Right atrium auricular region (tissue), 2 donors: ENCODE results near the gene ALDH9A1. TPM values are rescaled to one million over a fixed set of nuclear protein-coding genes. Genes with fewer than 3 reads are reported as not detected.
"Not testable (repeated sequence)": the region's sequence is repeated elsewhere in the genome, so short reads cannot be mapped to it uniquely, and the experiment has no call there.

ENCODE experiments used
- DNase-seq: peaks from one replicate; pipeline ENCODE4 v3.0.0-alpha.2; 2019; ENCODE audit warnings: low spot score
- H3K27ac ChIP-seq, 2 donors: fragments of 200-600 bp; sonication (generic); 1 replicate in 1 of 2; 2 replicates in 1 of 2; pipeline ENCODE4 v1.5.1; 2016 to 2019
- H3K27me3 ChIP-seq, 2 donors: fragments of 200-600 bp; sonication (generic); one replicate each; pipeline versions ENCODE4 v1.5.1 to v1.6.0; 2017 to 2019
- H3K36me3 ChIP-seq: fragments of 200-600 bp; sonication (generic); one replicate; pipeline ENCODE4 v1.5.1; 2016
- H3K4me1 ChIP-seq, 2 donors: fragments of 200-600 bp; sonication (generic); one replicate each; pipeline versions ENCODE4 v1.5.1 to v1.6.0; 2017 to 2019
- H3K4me3 ChIP-seq, 2 donors: fragments of 200-600 bp; sonication (generic); 1 replicate in 1 of 2; 2 replicates in 1 of 2; pipeline ENCODE4 v1.5.1; 2017 to 2019; ENCODE audit warnings: mild to moderate bottlenecking in 1 of 2, moderate library complexity in 1 of 2
- H3K9me3 ChIP-seq, 2 donors: fragments of 200-600 bp; sonication (generic); one replicate each; pipeline ENCODE4 v1.5.1; 2019
- CTCF ChIP-seq, 2 donors: fragments of 200-600 bp; sonication (generic); IDR thresholded peaks; one replicate each; pipeline ENCODE4 v1.5.1; 2019; ENCODE audit warnings: antibody characterized with exemption in 2 of 2
- total RNA-seq, 2 donors: library from RNA; depleted of rRNA; stranded (reverse); fragments of >200 nt; gene quantifications; one replicate each; pipeline ENCODE4 v1.1.0, GENCODE V29; 2016

The ALDH9A1 gene
- total RNA-seq, 2 donors from 2014 or later, result 55.0 to 66.2 TPM

- Histone ChIP-seq H3K27me3 (no peaks in the 10 kb centered on the region), H3K27ac (no peak overlapping the region), H3K4me1 (peaks cover 0 to 54% of the 10 kb centered on the region in 2 donors), H3K36me3 (peaks cover 7% of the 10 kb centered on the region), H3K4me3 (no peak overlapping the region), H3K9me3 (no peaks in the 10 kb centered on the region)
- no peak for DNase-seq
- TF ChIP-seq CTCF (IDR thresholded peaks at IDR 0.05), result no peak
Observed at GRCh38 chr1:165645654-165646366, 52.6 kb downstream of the ALDH9A1 start.

GRCh38 chr1:165644064-165644735 is 54.2 kb downstream of the ALDH9A1 start:
- Histone ChIP-seq H3K36me3 (no peaks in the 10 kb centered on the region), H3K9me3 (no peaks in the 10 kb centered on the region), H3K4me3 (no peak overlapping the region), H3K27me3 (no peaks in the 10 kb centered on the region), H3K27ac (no peak overlapping the region), H3K4me1 (peaks cover 0 to 63% of the 10 kb centered on the region in 2 donors)
- no peak for TF ChIP-seq CTCF (IDR thresholded peaks at IDR 0.05)
- no peak for DNase-seq

GRCh38 chr1:165641231-165641987 is 57.0 kb downstream of the ALDH9A1 start:
- no peak for DNase-seq
- peak overlapping the region in 1 of 2 donors; percentile 9 for H3K27ac ChIP-seq
- peaks cover 3% of the 10 kb centered on the region for H3K36me3 ChIP-seq
- H3K27me3 ChIP-seq, result no peaks in the 10 kb centered on the region
- H3K4me3 ChIP-seq, result no peak overlapping the region
- H3K4me1 ChIP-seq, result peaks cover 0 to 66% of the 10 kb centered on the region in 2 donors
- no peak for TF ChIP-seq CTCF (IDR thresholded peaks at IDR 0.05)
- no peaks in the 10 kb centered on the region for H3K9me3 ChIP-seq

- TF ChIP-seq CTCF (IDR thresholded peaks at IDR 0.05), result no peak
- Histone ChIP-seq H3K27ac (peak overlapping the region in 1 of 2 donors; percentile 82), H3K4me1 (peaks cover 0 to 66% of the 10 kb centered on the region in 2 donors)
Observed at GRCh38 chr1:165639821-165640623, 58.3 kb downstream of the ALDH9A1 start.

GRCh38 chr1:165638211-165638610 is 60.2 kb downstream of the ALDH9A1 start:
- H3K27ac ChIP-seq, result peak overlapping the region; percentile 69 to 82
- not testable (repeated sequence) for DNase-seq, H3K27me3 ChIP-seq, H3K4me3 ChIP-seq, H3K9me3 ChIP-seq, H3K36me3 ChIP-seq
- peaks cover 0 to 84% of the 10 kb centered on the region in 2 donors for H3K4me1 ChIP-seq

More at GRCh38 chr1:165639821-165640623, 58.3 kb downstream of the ALDH9A1 start:
- no peak for DNase-seq
- no peak overlapping the region for H3K4me3 ChIP-seq
- H3K9me3 ChIP-seq, result no peaks in the 10 kb centered on the region
- H3K36me3 ChIP-seq, result peaks cover 9% of the 10 kb centered on the region
- H3K27me3 ChIP-seq, result no peaks in the 10 kb centered on the region
